GM18519 (cell line): ENCODE data around the gene MXD3.
"Not testable (repeated sequence)": the region's sequence is repeated elsewhere in the genome, so short reads cannot be mapped to it uniquely, and the experiment has no call there.

Experiments used
- ATAC-seq: cut with Tn5 transposase; IDR thresholded peaks from one replicate; pipeline ENCODE4 v1.9.1; 2021; ENCODE audit warnings: mild to moderate bottlenecking, moderate library complexity; ENCODE audit not compliant: unreplicated experiment, low FRiP score

Gene MXD3

GRCh38 chr5:177288191-177288590 is 23.5 kb downstream of the MXD3 start:
- ATAC-seq: no peak

- no peak for ATAC-seq
Observed at GRCh38 chr5:177276886-177277285, 34.8 kb downstream of the MXD3 start.

- ATAC-seq: no peak
Observed at GRCh38 chr5:177275883-177276282, 35.8 kb downstream of the MXD3 start.

GRCh38 chr5:177271113-177271512 is 40.6 kb downstream of the MXD3 start:
- ATAC-seq: no peak

GRCh38 chr5:177270653-177271052 is 41.0 kb downstream of the MXD3 start:
- no peak for ATAC-seq

- ATAC-seq: no peak
Observed at GRCh38 chr5:177269976-177270375, 41.7 kb downstream of the MXD3 start.

GRCh38 chr5:177269232-177269895 is 42.3 kb downstream of the MXD3 start:
- ATAC-seq: no peak

GRCh38 chr5:177265395-177265794 is 46.3 kb downstream of the MXD3 start:
- ATAC-seq: no peak

- no peak for ATAC-seq
Observed at GRCh38 chr5:177264178-177264577, 47.5 kb downstream of the MXD3 start.

- no peak for ATAC-seq
Observed at GRCh38 chr5:177261510-177261909, 50.2 kb downstream of the MXD3 start.

- ATAC-seq: no peak
Observed at GRCh38 chr5:177260961-177261360, 50.7 kb downstream of the MXD3 start.

GRCh38 chr5:177258711-177259110 is 53.0 kb downstream of the MXD3 start:
- not testable (repeated sequence) for ATAC-seq
